Mesodermal cell (in vitro differentiated cells): ENCODE results near the gene HLCS.

Experiments
- H3K27ac ChIP-seq: 2 replicates; pipeline ENCODE4 v1.7.0; 2013; ENCODE audit warnings: mild to moderate bottlenecking, low read depth, low read length, moderate library complexity; ENCODE audit not compliant: severe bottlenecking
- H3K36me3 ChIP-seq: 2 replicates; pipeline ENCODE4 v1.7.1; 2013; ENCODE audit warnings: mild to moderate bottlenecking, low read length, moderate library complexity; ENCODE audit not compliant: control insufficient read depth, insufficient read depth
- H3K4me1 ChIP-seq: one replicate; pipeline ENCODE4 v1.7.1; 2013; ENCODE audit warnings: mild to moderate bottlenecking, low read length; ENCODE audit not compliant: insufficient read depth, control insufficient read depth, poor library complexity, severe bottlenecking
- H3K4me3 ChIP-seq: 2 replicates; pipeline ENCODE4 v1.7.0; 2013; ENCODE audit warnings: low read length, control low read depth, mild to moderate bottlenecking; ENCODE audit not compliant: insufficient read depth, poor library complexity, severe bottlenecking; ENCODE audit errors: extremely low read depth
- H3K9me3 ChIP-seq: 2 replicates; pipeline ENCODE4 v1.7.1; 2013; ENCODE audit warnings: mild to moderate bottlenecking, low read length, moderate library complexity; ENCODE audit not compliant: control insufficient read depth
- WGBS, 2 experiments: methylation state at CpG; one replicate each; pipeline ENCODE4 v1.1.5; 2013; ENCODE audit warnings: missing lambda C conversion rate in 2 of 2; ENCODE audit not compliant: insufficient coverage in 2 of 2; 5-methylcytosine and 5-hydroxymethylcytosine counted together

HLCS gene

GRCh38 chr21:36981977-36982700, 15.7 kb upstream of the HLCS start:
- 77 to 100% methylated on average over 2 to 6 of the region's 6 CpGs for WGBS, 2 experiments
- Histone ChIP-seq H3K27ac (no peak overlapping the region), H3K4me1 (no peaks in the 10 kb centered on the region), H3K4me3 (no peak overlapping the region), H3K36me3 (no peaks in the 10 kb centered on the region), H3K9me3 (no peaks in the 10 kb centered on the region)

DNA sequence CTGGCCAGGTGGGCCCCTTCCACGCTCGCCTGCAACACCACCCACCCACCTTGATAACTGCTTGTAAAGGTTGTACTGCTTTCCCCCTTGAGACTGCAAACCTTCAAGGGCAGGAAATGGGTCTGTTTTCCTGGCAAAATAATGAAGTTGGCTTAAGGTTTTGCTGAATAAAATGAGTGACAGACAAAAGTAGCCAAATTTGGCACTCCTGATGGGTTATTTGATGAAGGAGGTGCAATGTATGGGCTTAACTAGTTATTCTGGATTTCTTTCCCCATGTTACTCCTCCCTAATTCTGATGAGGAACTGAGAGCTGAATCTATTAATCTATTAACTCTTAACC, 14.6 kb upstream of the HLCS start:
- H3K4me3 ChIP-seq = peak overlapping the region; percentile 26
- no peaks in the 10 kb centered on the region for H3K36me3 ChIP-seq
- no peaks in the 10 kb centered on the region for H3K4me1 ChIP-seq
- no CpG with 5 or more reads among the region's 2 CpGs for WGBS, 2 experiments
- no peaks in the 10 kb centered on the region for H3K9me3 ChIP-seq
- no peak overlapping the region for H3K27ac ChIP-seq

DNA sequence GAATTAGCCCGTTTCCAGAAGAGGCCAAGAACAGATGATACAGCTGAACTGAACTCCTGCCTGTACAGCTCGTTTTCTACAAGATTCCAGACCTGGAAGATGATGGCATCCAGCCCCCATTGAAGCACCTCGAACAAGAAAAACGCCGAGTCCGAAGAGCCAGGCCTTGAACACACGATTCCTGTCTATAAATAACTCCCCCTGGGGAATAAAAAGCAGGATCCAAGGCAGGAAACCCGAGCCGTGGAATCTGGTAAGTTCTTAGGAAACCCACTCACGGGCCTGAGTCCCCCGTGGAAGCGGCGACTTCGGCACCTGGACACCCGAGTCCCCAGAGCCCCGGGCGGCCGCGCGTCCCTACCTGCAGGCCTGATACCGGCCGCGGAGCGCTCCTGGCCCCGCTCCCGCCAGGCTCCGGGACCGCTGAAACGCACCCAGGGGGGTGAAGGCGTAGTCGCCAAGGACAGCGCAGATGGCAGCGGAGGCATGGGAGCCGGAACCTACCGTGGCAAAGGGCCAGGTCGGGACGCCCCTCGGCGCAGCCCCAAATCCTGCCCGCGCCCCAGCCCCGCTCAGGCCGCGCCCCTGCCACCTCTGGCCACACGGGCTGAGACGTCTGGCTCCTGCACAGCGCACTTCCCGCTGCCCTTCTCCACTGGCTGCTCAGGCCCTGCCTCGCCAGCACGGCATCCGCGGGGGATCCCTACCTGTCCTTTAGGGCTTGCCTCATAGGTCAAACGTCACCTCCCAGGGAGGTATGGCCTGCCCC, 14.0 kb upstream of the HLCS start:
- Histone ChIP-seq H3K27ac (no peak overlapping the region), H3K4me1 (no peaks in the 10 kb centered on the region), H3K36me3 (no peaks in the 10 kb centered on the region), H3K9me3 (no peaks in the 10 kb centered on the region), H3K4me3 (peak overlapping the region; percentile 26)
- WGBS, 2 experiments = 16 to 22% methylated on average over 44 to 46 of the region's 53 CpGs

GRCh38 chr21:36976882-36977651, 10.6 kb upstream of the HLCS start:
- Histone ChIP-seq H3K4me1 (no peaks in the 10 kb centered on the region), H3K27ac (no peak overlapping the region), H3K4me3 (no peak overlapping the region), H3K9me3 (no peaks in the 10 kb centered on the region), H3K36me3 (no peaks in the 10 kb centered on the region)
- WGBS, 2 experiments = 31% methylated on average over 6 of the region's 8 CpGs; no CpG with 5 or more reads in 1 of the 2 experiments

GRCh38 chr21:36976228-36976861, 9.9 kb upstream of the HLCS start:
- no peaks in the 10 kb centered on the region for H3K9me3 ChIP-seq
- H3K4me3 ChIP-seq = no peak overlapping the region
- no peak overlapping the region for H3K27ac ChIP-seq
- no peaks in the 10 kb centered on the region for H3K4me1 ChIP-seq
- H3K36me3 ChIP-seq = no peaks in the 10 kb centered on the region
- 79 to 93% methylated on average over 3 to 4 of the region's 5 CpGs for WGBS, 2 experiments

GRCh38 chr21:36974851-36975192, 8.4 kb upstream of the HLCS start:
- Histone ChIP-seq H3K4me3 (no peak overlapping the region), H3K4me1 (no peaks in the 10 kb centered on the region), H3K27ac (no peak overlapping the region), H3K9me3 (no peaks in the 10 kb centered on the region), H3K36me3 (peaks cover 2% of the 10 kb centered on the region)
- 85 to 89% methylated on average over 4 to 6 of the region's 6 CpGs for WGBS, 2 experiments

- no peak overlapping the region for H3K27ac ChIP-seq
- no peak overlapping the region for H3K4me3 ChIP-seq
- H3K4me1 ChIP-seq = no peaks in the 10 kb centered on the region
- no peaks in the 10 kb centered on the region for H3K9me3 ChIP-seq
- 92% methylated on average over 8 to 12 of the region's 14 CpGs for WGBS, 2 experiments
- peaks cover 6% of the 10 kb centered on the region for H3K36me3 ChIP-seq
These were observed 7.7 kb upstream of the HLCS start for GRCh38 chr21:36973986-36974850.

GRCh38 chr21:36968976-36969375, 2.5 kb upstream of the HLCS start:
- Histone ChIP-seq H3K9me3 (no peaks in the 10 kb centered on the region), H3K4me3 (no peak overlapping the region), H3K4me1 (no peaks in the 10 kb centered on the region), H3K36me3 (peaks cover 12% of the 10 kb centered on the region), H3K27ac (no peak overlapping the region)
- 100% methylated on average over 1 of the region's 1 CpG; no CpG with 5 or more reads in 1 of the 2 experiments for WGBS, 2 experiments

DNA sequence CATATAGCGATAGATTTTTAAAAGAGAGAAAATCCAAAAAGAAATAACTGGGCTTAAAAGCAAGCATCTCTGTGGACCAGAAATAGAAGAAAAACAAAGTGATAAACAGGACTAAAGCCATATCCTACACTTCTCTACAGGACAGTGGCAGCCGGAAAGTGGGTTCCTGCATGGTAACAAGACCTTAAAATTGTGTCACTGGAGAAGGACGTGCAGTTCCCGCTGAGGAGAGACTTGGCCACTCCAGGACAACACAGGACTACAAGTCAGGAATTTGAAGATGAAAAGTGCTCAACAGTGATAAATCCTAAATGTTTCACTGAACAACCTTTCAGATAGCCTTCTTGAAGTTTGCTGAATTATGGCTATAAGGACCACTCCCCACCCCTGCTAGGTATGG, 1.9 kb upstream of the HLCS start:
- no peak overlapping the region for H3K27ac ChIP-seq
- H3K4me1 ChIP-seq = no peaks in the 10 kb centered on the region
- H3K4me3 ChIP-seq = no peak overlapping the region
- peaks cover 12% of the 10 kb centered on the region for H3K36me3 ChIP-seq
- WGBS, 2 experiments = 78 to 80% methylated on average over 3 of the region's 4 CpGs
- no peaks in the 10 kb centered on the region for H3K9me3 ChIP-seq
